Right lobe of liver (tissue), 6 donors: ENCODE results near the gene TTBK2. TPM values are rescaled to one million over a fixed set of nuclear protein-coding genes. Genes with fewer than 3 reads are reported as not detected.

ENCODE experiments used
- ATAC-seq, 4 donors: fragments of 200-7000 bp; cut with Tn5 transposase; one replicate each; pipeline ENCODE4 v1.9.1; 2020; ENCODE audit warnings: mild to moderate bottlenecking in 4 of 4, moderate library complexity in 4 of 4
- DNase-seq, 3 donors: peaks; one replicate each; pipeline ENCODE4 v3.0.0-alpha.2; 2020
- H3K27ac ChIP-seq, 3 donors: fragments of 200-600 bp; one replicate each; pipeline ENCODE4 v1.8.0; 2022
- H3K27me3 ChIP-seq, 2 donors: fragments of 200-600 bp; one replicate each; pipeline ENCODE4 v1.8.0; 2022
- H3K36me3 ChIP-seq, 4 donors: fragments of 200-600 bp; sonication (generic) in 1 of 4; one replicate each; pipeline versions ENCODE4 v1.5.1 to v1.8.0; 2017 to 2022; ENCODE audit warnings: control low read depth in 1 of 4
- H3K4me1 ChIP-seq, 4 donors: fragments of 200-600 bp; sonication (generic) in 1 of 4; one replicate each; pipeline versions ENCODE4 v1.5.1 to v1.8.0; 2017 to 2022; ENCODE audit warnings: control low read depth in 1 of 4
- H3K4me3 ChIP-seq, 3 donors: fragments of 200-600 bp; one replicate each; pipeline ENCODE4 v1.8.0; 2022
- H3K9me3 ChIP-seq, 4 donors: fragments of 200-600 bp; sonication (generic) in 1 of 4; one replicate each; pipeline versions ENCODE4 v1.5.1 to v1.8.0; 2017 to 2022; ENCODE audit warnings: control low read depth in 1 of 4
- CTCF ChIP-seq, 4 donors: fragments of 200-600 bp in 3 of 4; fragments of 450-650 bp in 1 of 4; IDR thresholded peaks; one replicate each; pipeline versions ENCODE4 v1.5.1 to v1.8.0; 2016 to 2022; ENCODE audit warnings: antibody characterized with exemption in 4 of 4, mild to moderate bottlenecking in 2 of 4
- POLR2A ChIP-seq: fragments of 450-650 bp; IDR thresholded peaks from one replicate; pipeline ENCODE4 v1.6.1; 2017; ENCODE audit warnings: antibody characterized with exemption, mild to moderate bottlenecking
- WGBS: methylation state at CpG from one replicate; pipeline ENCODE4 v1.1.6; 2018; ENCODE audit warnings: low coverage, low lambda C conversion rate; ENCODE audit not compliant: insufficient coverage; ENCODE audit errors: missing lambda C conversion rate; 5-methylcytosine and 5-hydroxymethylcytosine counted together
- intact Hi-C, 2 donors: fragments of 100-400 bp; cut with DNase I; formaldehyde crosslinking; loops; one replicate each; pipeline versions ENCODE4 v1.11.2 to v1.14.1; 2022
- total RNA-seq, 6 experiments: library from RNA; depleted of rRNA in 2 of 6; stranded (reverse); fragments of >200 nt in 2 of 6; fragmentation: NEBNext Ultra II Directional in 3 of 6; extraction: Animal tissue kit (Norgen Biotek cat#: 25700) in 3 of 6; gene quantifications; one replicate each; pipeline versions ENCODE4 v1.1.0 to v1.2.4, GENCODE V29; 2016 to 2023
- donor health status: DM: no; HTN: yes; CAD: no.
- donor health status: DM: no; HTN: no; CAD: no.
- donor health status: DM: no; HTN: no; CAD: no.
- donor health status: DM: no; HTN: yes; CAD: no.
- donor health status: DM: no; HTN: yes; CAD: no.

Gene TTBK2
- total RNA-seq, 6 experiments from 2014 or later: 4.9 to 6.8 (median 5.5) TPM

GRCh38 chr15:42723068-42723467 is 197.5 kb downstream of the TTBK2 start:
- H3K36me3 ChIP-seq: peaks cover 0 to 46% (median 14%) of the 10 kb centered on the region in 4 donors
- H3K4me3 ChIP-seq: no peak overlapping the region
- DNase-seq: no peak
- no peaks in the 10 kb centered on the region for H3K27me3 ChIP-seq
- TF ChIP-seq POLR2A: no peak
- TF ChIP-seq CTCF (IDR thresholded peaks at IDR 0.05): peak in 3 of 4 donors; percentile 5 to 23 (median 12)
- no peak overlapping the region for H3K27ac ChIP-seq
- no peaks in the 10 kb centered on the region for H3K4me1 ChIP-seq
- ATAC-seq: peak in 1 of 4 donors; percentile 23
- intact Hi-C loops: no loop called here
- no peaks in the 10 kb centered on the region for H3K9me3 ChIP-seq
- WGBS: 82% methylated on average over 2 of the region's 4 CpGs

- DNase-seq: no peak
- H3K27ac ChIP-seq: no peak overlapping the region
- no peak overlapping the region for H3K4me3 ChIP-seq
- no peaks in the 10 kb centered on the region for H3K9me3 ChIP-seq
- peaks cover 0 to 38% (median 14%) of the 10 kb centered on the region in 4 donors for H3K36me3 ChIP-seq
- TF ChIP-seq POLR2A (no peak), CTCF (IDR thresholded peaks at IDR 0.05) (no peak)
- WGBS: 69% methylated on average over 2 of the region's 3 CpGs
- ATAC-seq: no peak
- intact Hi-C loops: no loop called here
- no peaks in the 10 kb centered on the region for H3K27me3 ChIP-seq
- H3K4me1 ChIP-seq: no peaks in the 10 kb centered on the region
These were observed 198.7 kb downstream of the TTBK2 start for GRCh38 chr15:42721916-42722315.

GRCh38 chr15:42721016-42721415 is 199.6 kb downstream of the TTBK2 start:
- no peaks in the 10 kb centered on the region for H3K27me3 ChIP-seq
- H3K27ac ChIP-seq: no peak overlapping the region
- TF ChIP-seq CTCF (IDR thresholded peaks at IDR 0.05): no peak
- no peak for TF ChIP-seq POLR2A
- H3K36me3 ChIP-seq: peaks cover 0 to 31% (median 14%) of the 10 kb centered on the region in 4 donors
- no peaks in the 10 kb centered on the region for H3K9me3 ChIP-seq
- peak in 2 of 4 donors; percentile 25 to 40 for ATAC-seq
- no peaks in the 10 kb centered on the region for H3K4me1 ChIP-seq
- no peak for DNase-seq
- intact Hi-C loops: no loop called here
- 94% methylated on average over 3 of the region's 6 CpGs for WGBS
- no peak overlapping the region for H3K4me3 ChIP-seq

GRCh38 chr15:42720071-42720470 is 200.5 kb downstream of the TTBK2 start:
- Histone ChIP-seq H3K27ac (no peak overlapping the region), H3K36me3 (peaks cover 0 to 23% (median 11%) of the 10 kb centered on the region in 4 donors), H3K4me1 (no peaks in the 10 kb centered on the region), H3K9me3 (no peaks in the 10 kb centered on the region), H3K4me3 (no peak overlapping the region), H3K27me3 (no peaks in the 10 kb centered on the region)
- intact Hi-C loops: no loop called here
- TF ChIP-seq CTCF (IDR thresholded peaks at IDR 0.05) (no peak), POLR2A (no peak)
- WGBS: 86% methylated on average over 3 of the region's 3 CpGs
- DNase-seq (no peak), ATAC-seq (no peak)

GRCh38 chr15:42719043-42719442 is 201.5 kb downstream of the TTBK2 start:
- Histone ChIP-seq H3K36me3 (peaks cover 0 to 14% (median 6%) of the 10 kb centered on the region in 4 donors), H3K27ac (no peak overlapping the region), H3K9me3 (no peaks in the 10 kb centered on the region), H3K4me1 (no peaks in the 10 kb centered on the region), H3K4me3 (no peak overlapping the region), H3K27me3 (no peaks in the 10 kb centered on the region)
- DNase-seq (no peak), ATAC-seq (peak; percentile 49 to 91 (median 72))
- 60% methylated on average over 1 of the region's 6 CpGs for WGBS
- intact Hi-C loops: no loop called here
- TF ChIP-seq POLR2A (no peak), CTCF (IDR thresholded peaks at IDR 0.05) (no peak)
